Measurements from ENCODE around the gene MAGEA8.

GRCh38 chrX:149871433-149871832, 9.6 kb upstream of the MAGEA8 start:
- no peak for TF ChIP-seq CTCF (IDR thresholded peaks at IDR 0.05)
- TF ChIP-seq POLR2A (IDR thresholded peaks at IDR 0.05): no peak
- TF ChIP-seq POLR2AphosphoS5 (IDR thresholded peaks at IDR 0.05): no peak

All from breast epithelium (tissue), 3 donors.